HG02759 (cell line): ENCODE results near the gene CSRP2.

Experiments
- ATAC-seq: cut with Tn5 transposase; IDR thresholded peaks from one replicate; pipeline ENCODE4 v1.9.1; 2021; ENCODE audit warnings: mild to moderate bottlenecking, moderate library complexity; ENCODE audit not compliant: unreplicated experiment

Gene CSRP2

GRCh38 chr12:76878899-76879709 lies at the start of gene CSRP2:
Gene CSRP2 (minus strand): TSS chr12:76879019. CDS start chr12:76866260, 12,759 bp downstream.
- peak; percentile 91 for ATAC-seq

- ATAC-seq: peak; percentile 52
These were observed 48.5 kb upstream of the CSRP2 start for GRCh38 chr12:76927170-76927784.

GRCh38 chr12:76925135-76925534 lies 46.3 kb upstream of the CSRP2 start:
- no peak for ATAC-seq

GRCh38 chr12:76922866-76923265 lies 44.0 kb upstream of the CSRP2 start:
- no peak for ATAC-seq

DNA sequence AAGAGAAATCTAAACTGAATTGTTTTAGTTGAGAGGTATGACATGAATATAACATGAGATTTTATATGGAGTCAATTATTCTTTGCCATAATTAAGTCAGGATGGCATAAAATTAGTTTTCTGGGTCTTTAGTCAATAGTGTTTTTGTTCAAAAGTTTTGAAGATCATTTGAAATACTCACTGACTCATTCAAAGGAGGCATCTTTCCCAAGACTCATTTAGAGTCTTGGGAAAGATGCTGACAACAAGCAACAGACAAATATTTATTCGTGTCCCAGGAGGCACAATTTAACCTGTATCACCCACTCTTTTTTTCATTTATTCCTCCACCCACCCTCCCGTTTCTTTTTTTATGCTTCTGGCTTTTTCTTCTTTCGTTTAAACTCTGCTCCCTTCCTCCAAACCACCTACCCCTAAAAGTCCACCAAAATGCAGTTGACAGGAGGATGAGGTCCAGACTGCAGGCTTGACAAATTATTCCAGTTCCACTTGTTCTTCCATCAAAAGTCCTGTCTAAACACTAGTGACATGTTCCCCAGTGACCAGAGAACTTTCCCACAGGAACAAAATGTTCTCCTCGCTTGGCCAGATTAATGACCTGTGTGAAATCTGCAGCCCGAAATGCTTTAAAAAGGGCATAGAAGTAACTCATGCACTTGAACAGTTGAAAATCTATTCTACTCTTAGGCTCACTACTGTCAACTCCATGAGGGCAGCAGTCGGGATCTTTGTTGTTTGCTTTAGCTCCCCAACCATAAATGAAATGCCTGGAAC lies 43.3 kb upstream of the CSRP2 start:
- no peak for ATAC-seq

GRCh38 chr12:76921100-76921471 lies 42.3 kb upstream of the CSRP2 start:
- no peak for ATAC-seq

- peak; percentile 89 for ATAC-seq
These were observed 41.6 kb upstream of the CSRP2 start for GRCh38 chr12:76920172-76921099.

GRCh38 chr12:76919383-76920171 lies 40.8 kb upstream of the CSRP2 start:
- peak; percentile 10 for ATAC-seq

DNA sequence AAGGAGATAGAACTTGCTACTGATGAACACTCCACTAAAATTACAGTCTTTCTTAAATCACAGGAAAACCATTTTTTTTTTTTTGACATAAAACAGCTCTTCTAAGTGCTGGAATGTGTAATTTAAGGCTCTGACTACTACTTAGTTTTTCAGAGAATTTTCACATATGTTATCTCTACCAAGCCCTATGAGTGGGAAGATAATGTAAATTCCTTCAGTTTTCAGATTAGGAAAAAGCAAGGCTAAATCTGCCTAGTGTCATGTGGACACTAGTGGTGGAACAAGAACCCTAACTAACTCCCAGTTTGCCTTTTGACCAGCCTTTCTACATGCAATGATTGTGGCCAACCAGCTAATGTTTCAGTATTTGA lies 37.3 kb upstream of the CSRP2 start:
- ATAC-seq: no peak

GRCh38 chr12:76915361-76916169 lies 36.7 kb upstream of the CSRP2 start:
- no peak for ATAC-seq

DNA sequence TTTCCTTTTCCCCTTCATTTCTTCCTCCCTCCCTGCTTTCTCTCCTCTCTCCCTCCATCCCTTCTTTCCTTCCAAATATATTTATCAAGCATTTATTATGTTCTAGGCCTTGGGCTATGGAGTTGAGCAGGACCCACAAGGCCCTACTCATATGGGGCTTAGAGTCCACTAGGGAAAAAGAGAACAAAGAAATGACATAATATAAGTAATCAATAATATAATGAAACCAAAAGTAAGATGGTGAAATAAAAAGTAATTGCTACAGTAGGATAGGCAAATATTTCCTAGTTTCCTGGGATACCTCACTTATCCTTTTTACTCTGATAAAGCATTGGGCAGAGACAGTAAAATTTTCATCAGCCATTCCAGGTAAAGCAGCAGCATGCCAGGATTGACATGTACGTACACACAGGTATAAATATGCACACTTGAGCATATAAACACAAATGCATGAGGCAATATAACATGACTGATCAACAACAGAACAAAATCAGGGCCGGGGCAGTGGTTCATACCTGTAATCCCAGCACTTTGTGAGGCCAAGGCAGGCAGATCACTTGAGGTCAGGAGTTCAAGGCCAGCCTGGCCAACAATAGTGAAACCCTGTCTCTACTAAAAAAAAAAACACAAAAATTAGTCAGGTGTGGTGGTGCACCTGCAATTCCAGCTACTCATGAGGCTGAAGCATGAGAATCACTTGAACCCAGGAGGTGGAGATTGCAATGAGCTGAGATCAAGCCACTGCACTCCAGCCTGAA lies 35.5 kb upstream of the CSRP2 start:
- no peak for ATAC-seq

GRCh38 chr12:76909290-76909689 lies 30.5 kb upstream of the CSRP2 start:
- ATAC-seq: no peak

GRCh38 chr12:76908303-76909017 lies 29.6 kb upstream of the CSRP2 start:
- ATAC-seq: no peak

DNA sequence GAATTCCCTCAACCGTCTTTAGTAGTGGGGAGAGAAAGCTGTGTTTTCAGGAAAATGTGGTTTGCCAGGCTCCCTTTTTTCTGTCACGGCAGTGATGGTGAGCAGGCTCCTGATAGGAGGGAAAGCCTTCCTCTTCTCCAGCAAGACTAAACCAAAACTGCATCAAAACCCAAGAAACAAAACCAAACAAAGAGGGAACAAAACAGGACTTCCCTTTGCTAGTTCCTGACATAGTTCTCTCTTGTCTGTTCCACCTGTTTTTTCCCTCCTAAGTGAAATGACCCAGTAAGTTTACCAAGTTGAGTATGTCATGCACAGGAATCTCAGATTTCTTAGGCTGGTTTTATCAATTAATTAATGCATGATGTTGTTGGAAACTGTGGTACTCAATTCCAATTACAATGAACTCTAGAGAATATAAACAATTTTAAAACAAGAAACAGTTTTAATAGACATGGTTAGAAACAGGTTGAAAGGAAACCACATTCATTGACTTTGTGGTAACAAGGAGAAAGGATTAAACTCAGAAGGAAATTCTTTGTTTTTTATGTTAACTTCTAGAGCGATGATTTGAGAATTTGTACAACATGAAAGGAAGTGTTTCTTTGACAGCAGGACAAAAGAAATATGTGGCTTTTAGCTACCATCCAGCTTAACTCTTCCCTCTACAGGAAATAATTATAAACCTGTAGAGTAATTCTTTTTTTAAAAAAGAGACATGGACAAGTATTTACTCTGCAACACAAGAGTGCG lies 23.0 kb upstream of the CSRP2 start:
- ATAC-seq: no peak

- no peak for ATAC-seq
These were observed 20.7 kb upstream of the CSRP2 start for GRCh38 chr12:76899522-76899921.

- ATAC-seq: no peak
These were observed 19.6 kb upstream of the CSRP2 start for GRCh38 chr12:76898442-76898841.

DNA sequence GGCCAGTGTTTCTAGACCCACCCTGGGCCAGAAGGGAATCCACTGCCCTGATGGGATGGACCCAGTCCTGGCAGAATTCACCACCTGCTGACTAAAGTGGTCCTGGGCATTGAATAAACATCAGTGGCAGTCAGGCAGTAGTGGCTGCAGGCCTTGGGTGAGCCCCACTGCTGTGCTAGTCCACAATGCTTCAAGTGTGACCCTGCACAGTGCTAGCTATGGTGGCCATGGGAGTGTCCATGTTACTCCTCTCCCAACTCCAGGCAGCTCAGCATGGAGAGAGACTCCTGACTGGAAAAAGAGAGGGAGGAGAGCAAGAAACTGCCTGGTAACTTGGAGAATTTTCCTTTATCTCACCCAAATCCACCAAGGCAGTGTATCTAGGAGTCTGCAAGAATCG lies 17.5 kb upstream of the CSRP2 start:
- ATAC-seq: no peak
